Fibroblast of lung (primary cell): ENCODE measurements around the gene C22orf15. TPM values are rescaled to one million over a fixed set of nuclear protein-coding genes. Genes with fewer than 3 reads are reported as not detected.

Source experiments
- DNase-seq, 2 donors: peaks; one replicate each; pipeline versions ENCODE4 v3.0.0 to v3.0.0-alpha.2; 2010; ENCODE audit warnings: low read depth in 2 of 2
- H2AFZ ChIP-seq: 2 replicates; pipeline ENCODE4 v1.5.1; 2012; ENCODE audit warnings: low read length, control low read depth, inconsistent platforms
- H3K27ac ChIP-seq: 2 replicates; pipeline ENCODE4 v1.5.1; 2011; ENCODE audit warnings: low read length, control low read depth; ENCODE audit not compliant: insufficient read depth
- H3K27me3 ChIP-seq: 2 replicates; pipeline ENCODE4 v1.5.1; 2011; ENCODE audit warnings: mild to moderate bottlenecking, low read length; ENCODE audit not compliant: control insufficient read depth, insufficient read depth
- H3K36me3 ChIP-seq: 2 replicates; pipeline ENCODE4 v1.5.1; 2011; ENCODE audit warnings: low read length; ENCODE audit not compliant: control insufficient read depth, insufficient read depth
- H3K4me1 ChIP-seq: 2 replicates; pipeline ENCODE4 v1.5.1; 2011; ENCODE audit warnings: low read length; ENCODE audit not compliant: control insufficient read depth, insufficient read depth; ENCODE audit errors: extremely low read depth
- H3K4me2 ChIP-seq: 2 replicates; pipeline ENCODE4 v1.5.1; 2011; ENCODE audit warnings: low read length, control low read depth; ENCODE audit not compliant: insufficient read depth; ENCODE audit errors: extremely low read depth
- H3K4me3 ChIP-seq, 4 experiments: fragments of 200-600 bp in 1 of 4; sonication (generic) in 1 of 4; replicated peaks in 1 of 4; 2 replicates each; pipeline ENCODE4 v1.5.1; 2011 to 2016; ENCODE audit warnings: low read length in 4 of 4, low read depth in 3 of 4, mild to moderate bottlenecking in 3 of 4, control low read depth in 2 of 4, inconsistent platforms in 1 of 4, mixed read lengths in 1 of 4; ENCODE audit not compliant: insufficient read depth in 1 of 4; ENCODE audit errors: control extremely low read depth in 1 of 4
- H3K79me2 ChIP-seq: 2 replicates; pipeline ENCODE4 v1.5.1; 2012; ENCODE audit warnings: mild to moderate bottlenecking, low read length, inconsistent platforms; ENCODE audit not compliant: control insufficient read depth, insufficient read depth
- H3K9ac ChIP-seq: 2 replicates; pipeline ENCODE4 v1.5.1; 2011; ENCODE audit warnings: mild to moderate bottlenecking, low read length, control low read depth; ENCODE audit not compliant: insufficient read depth
- H3K9me3 ChIP-seq: 2 replicates; pipeline ENCODE4 v1.5.1; 2012; ENCODE audit warnings: low read depth, low read length; ENCODE audit not compliant: control insufficient read depth, insufficient read depth
- H4K20me1 ChIP-seq: 2 replicates; pipeline ENCODE4 v1.5.1; 2011; ENCODE audit warnings: low read length; ENCODE audit not compliant: control insufficient read depth, insufficient read depth; ENCODE audit errors: extremely low read depth
- CTCF ChIP-seq, 2 donors: IDR thresholded peaks in 1 of 2; conservative IDR thresholded peaks in 1 of 2; 1 replicate in 1 of 2; 2 replicates in 1 of 2; pipeline ENCODE4 v1.5.1; 2011 to 2012; ENCODE audit warnings: low read length in 2 of 2, control low read depth in 1 of 2, inconsistent platforms in 1 of 2, low read depth in 1 of 2, mild to moderate bottlenecking in 1 of 2
- EZH2 ChIP-seq: IDR thresholded peaks from 2 replicates; pipeline ENCODE4 v1.5.1; 2012; ENCODE audit warnings: low read length, control low read depth, mild to moderate bottlenecking; ENCODE audit errors: missing control alignments
- polyA plus RNA-seq, 2 donors: library from polyadenylated mRNA; depleted of rRNA in 1 of 2; stranded (reverse) in 1 of 2; unstranded in 1 of 2; fragments of >200 nt; gene quantifications; 2 replicates each; pipeline ENCODE4 v1.2.1, GENCODE V29; 2011 to 2012; ENCODE audit warnings: missing spikeins in 1 of 2
- total RNA-seq: library from RNA; depleted of rRNA; stranded (reverse); fragments of >200 nt; gene quantifications from 2 replicates; pipeline ENCODE4 v1.2.1, GENCODE V29; 2014

Gene C22orf15
- total and polyA plus RNA-seq, 2 donors (not counting 1 experiment from before 2014, with no cell fraction given): 1.4 to 2.5 TPM

DNA sequence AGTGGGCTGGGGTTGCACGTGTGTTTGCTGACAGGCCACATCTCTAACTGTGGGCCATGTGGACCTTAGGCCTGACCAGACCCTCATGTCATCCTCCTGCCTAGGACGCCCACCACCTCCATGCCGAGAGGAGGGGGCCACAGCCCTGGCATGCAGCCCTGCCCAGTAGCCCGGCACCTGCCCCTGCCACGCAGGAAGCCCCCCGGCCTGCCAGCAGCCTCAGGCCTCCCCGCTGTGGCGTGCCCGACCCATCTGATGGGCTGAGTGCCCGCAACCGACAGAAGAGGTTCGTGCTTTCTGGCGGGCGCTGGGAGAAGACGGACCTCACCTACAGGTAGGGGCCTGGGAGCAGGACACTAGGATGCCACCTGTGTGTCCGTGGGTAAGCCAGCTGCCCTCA, 16.3 kb downstream of the C22orf15 start:
- Histone ChIP-seq H3K4me3 (no peak overlapping the region), H2AFZ (no peak overlapping the region), H3K79me2 (no peaks in the 10 kb centered on the region), H4K20me1 (no peaks in the 10 kb centered on the region), H3K27ac (no peak overlapping the region), H3K9ac (no peak overlapping the region), H3K36me3 (no peaks in the 10 kb centered on the region), H3K27me3 (no peaks in the 10 kb centered on the region), H3K4me1 (peaks cover 10% of the 10 kb centered on the region), H3K9me3 (no peaks in the 10 kb centered on the region), H3K4me2 (no peak overlapping the region)
- no peak for DNase-seq
- no peak for TF ChIP-seq CTCF (conservative IDR thresholded peaks at IDR 0.05 in 1 of 2, IDR thresholded peaks at IDR 0.05 in 1 of 2; ENCODE audit: low read depth in 1 of 2, low read length in 2 of 2)
- TF ChIP-seq EZH2: no peak

DNA sequence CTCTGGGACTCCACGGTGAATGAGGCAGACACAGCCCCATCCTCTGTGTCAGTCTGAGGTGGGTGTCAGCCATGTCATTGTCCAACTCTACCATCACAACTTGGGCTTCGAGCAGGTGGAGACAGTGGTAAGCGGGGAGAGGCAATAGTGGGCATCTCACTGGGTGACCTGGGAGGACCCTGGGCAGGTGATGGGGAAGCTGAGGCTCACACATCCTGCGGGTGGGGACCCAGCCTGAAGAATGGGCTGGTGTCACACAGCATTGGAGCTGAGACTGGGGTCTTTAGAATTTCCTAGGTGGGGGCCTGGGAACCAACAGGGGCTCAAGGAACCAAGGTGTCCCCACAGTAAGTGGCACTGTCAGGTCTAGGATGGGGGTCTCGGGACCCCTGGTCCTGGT, 16.9 kb downstream of the C22orf15 start:
- Histone ChIP-seq H2AFZ (no peak overlapping the region), H3K27me3 (no peaks in the 10 kb centered on the region), H3K9ac (no peak overlapping the region), H3K4me3 (no peak overlapping the region), H4K20me1 (no peaks in the 10 kb centered on the region), H3K4me2 (no peak overlapping the region), H3K27ac (no peak overlapping the region), H3K4me1 (peaks cover 8% of the 10 kb centered on the region), H3K79me2 (no peaks in the 10 kb centered on the region), H3K36me3 (no peaks in the 10 kb centered on the region), H3K9me3 (no peaks in the 10 kb centered on the region)
- TF ChIP-seq EZH2: no peak
- no peak for TF ChIP-seq CTCF (conservative IDR thresholded peaks at IDR 0.05 in 1 of 2, IDR thresholded peaks at IDR 0.05 in 1 of 2; ENCODE audit: low read depth in 1 of 2, low read length in 2 of 2)
- DNase-seq: no peak

DNA sequence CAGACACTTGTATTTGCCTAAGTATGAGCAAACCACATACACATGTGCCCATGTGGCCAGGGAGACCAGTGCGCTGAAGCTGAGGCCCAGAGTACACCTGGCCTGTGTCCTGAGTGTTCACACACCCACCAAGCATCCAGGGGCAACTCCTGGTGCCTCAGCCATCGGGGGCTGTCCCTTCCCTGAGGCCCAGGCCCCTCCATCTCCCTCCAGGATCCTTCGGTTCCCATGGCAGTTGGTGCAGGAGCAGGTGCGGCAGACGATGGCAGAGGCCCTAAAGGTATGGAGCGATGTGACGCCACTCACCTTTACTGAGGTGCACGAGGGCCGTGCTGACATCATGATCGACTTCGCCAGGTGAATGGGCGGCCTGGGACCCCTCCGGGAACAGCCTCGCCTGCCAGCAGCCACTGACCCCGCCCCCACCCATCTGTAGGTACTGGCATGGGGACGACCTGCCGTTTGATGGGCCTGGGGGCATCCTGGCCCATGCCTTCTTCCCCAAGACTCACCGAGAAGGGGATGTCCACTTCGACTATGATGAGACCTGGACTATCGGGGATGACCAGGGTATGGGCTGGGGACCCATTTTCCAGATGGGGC, 17.5 kb downstream of the C22orf15 start:
- no peak overlapping the region for H3K27ac ChIP-seq
- no peaks in the 10 kb centered on the region for H3K27me3 ChIP-seq
- H4K20me1 ChIP-seq: no peaks in the 10 kb centered on the region
- no peaks in the 10 kb centered on the region for H3K36me3 ChIP-seq
- H3K79me2 ChIP-seq: no peaks in the 10 kb centered on the region
- TF ChIP-seq EZH2: no peak
- no peak for TF ChIP-seq CTCF (conservative IDR thresholded peaks at IDR 0.05 in 1 of 2, IDR thresholded peaks at IDR 0.05 in 1 of 2; ENCODE audit: low read depth in 1 of 2, low read length in 2 of 2)
- no peak for DNase-seq
- H3K4me3 ChIP-seq: no peak overlapping the region
- H3K4me2 ChIP-seq: no peak overlapping the region
- H3K9ac ChIP-seq: no peak overlapping the region
- H3K9me3 ChIP-seq: no peaks in the 10 kb centered on the region
- H2AFZ ChIP-seq: no peak overlapping the region
- peaks cover 3% of the 10 kb centered on the region for H3K4me1 ChIP-seq
